Neural cell (in vitro differentiated cells): ENCODE results near the gene GVQW3. TPM values are rescaled to one million over a fixed set of nuclear protein-coding genes. Genes with fewer than 3 reads are reported as not detected.

Experiments used
- H2AFZ ChIP-seq: fragments of 200-600, 300-800 bp; sonication (generic), shearing (Covaris generic); 2 replicates; pipeline ENCODE4 v1.6.0; 2014; ENCODE audit warnings: low read depth, mild to moderate bottlenecking, antibody characterized with exemption, low read length, moderate library complexity
- H3F3A ChIP-seq: fragments of 200-600 bp; shearing (Covaris generic); 2 replicates; pipeline ENCODE4 v1.6.1; 2016; ENCODE audit warnings: mild to moderate bottlenecking, moderate library complexity, mixed read lengths, antibody characterized with exemption, low read length; ENCODE audit not compliant: insufficient read depth, poor library complexity, severe bottlenecking
- H3K27ac ChIP-seq: fragments of 200-600, 300-800 bp; sonication (generic), shearing (Covaris generic); 2 replicates; pipeline ENCODE4 v1.5.1; 2014; ENCODE audit warnings: mild to moderate bottlenecking, low read length, moderate library complexity
- H3K27me3 ChIP-seq: fragments of 300-800, 200-600 bp; sonication (generic), shearing (Covaris generic); 2 replicates; pipeline ENCODE4 v1.6.0; 2014; ENCODE audit warnings: mild to moderate bottlenecking, low read depth, low read length, moderate library complexity; ENCODE audit not compliant: insufficient read depth
- H3K36me3 ChIP-seq: fragments of 300-800, 200-600 bp; sonication (generic), shearing (Covaris generic); 2 replicates; pipeline ENCODE4 v1.5.1; 2014; ENCODE audit warnings: mild to moderate bottlenecking, antibody characterized with exemption, low read length, moderate library complexity; ENCODE audit not compliant: insufficient read depth
- H3K4me2 ChIP-seq: fragments of 300-800, 200-600 bp; sonication (generic), shearing (Covaris generic); 2 replicates; pipeline ENCODE4 v1.6.0; 2014; ENCODE audit warnings: mild to moderate bottlenecking, low read length
- H3K4me3 ChIP-seq: fragments of 300-800, 200-600 bp; sonication (generic), shearing (Covaris generic); 2 replicates; pipeline ENCODE4 v1.5.1; 2014; ENCODE audit warnings: mild to moderate bottlenecking, low read length, moderate library complexity
- H3K79me2 ChIP-seq: fragments of 200-600 bp; shearing (Covaris generic); replicated peaks from 2 replicates; pipeline ENCODE4 v1.6.0; 2014; ENCODE audit warnings: mild to moderate bottlenecking, low read length, moderate library complexity; ENCODE audit not compliant: insufficient read depth
- H3K9ac ChIP-seq: fragments of 300-800, 200-600 bp; sonication (generic), shearing (Covaris generic); 2 replicates; pipeline ENCODE4 v1.6.1; 2016; ENCODE audit warnings: mild to moderate bottlenecking, low read length, mixed read lengths
- H3K9me2 ChIP-seq: fragments of 200-600 bp; shearing (Covaris generic); 2 replicates; pipeline ENCODE4 v1.6.1; 2016; ENCODE audit warnings: mild to moderate bottlenecking, low read length, mixed read lengths; ENCODE audit not compliant: insufficient read depth
- H3K9me3 ChIP-seq: fragments of 200-600, 300-800 bp; sonication (generic), shearing (Covaris generic); 2 replicates; pipeline ENCODE4 v1.6.1; 2016; ENCODE audit warnings: mild to moderate bottlenecking, mixed run types, low read length, moderate library complexity, mixed read lengths
- H4K20me1 ChIP-seq: fragments of 200-600 bp; shearing (Covaris generic); 2 replicates; pipeline ENCODE4 v1.6.1; 2016; ENCODE audit warnings: mild to moderate bottlenecking, mixed run types; ENCODE audit not compliant: insufficient read depth
- EP300 ChIP-seq: fragments of 450-650 bp; conservative IDR thresholded peaks from 2 replicates; pipeline ENCODE4 v1.6.1; 2014; ENCODE audit warnings: antibody characterized with exemption, mild to moderate bottlenecking, moderate library complexity; ENCODE audit not compliant: poor library complexity, severe bottlenecking
- EZH2 ChIP-seq: fragments of 200-600, 300-800 bp; shearing (Covaris generic), sonication (generic); IDR thresholded peaks from 2 replicates; pipeline ENCODE4 v1.6.1; 2014; ENCODE audit warnings: antibody characterized with exemption, low read length, borderline replicate concordance, mild to moderate bottlenecking; ENCODE audit not compliant: insufficient read depth, poor library complexity, severe bottlenecking
- MXI1 ChIP-seq: fragments of 450-650 bp; conservative IDR thresholded peaks from 2 replicates; pipeline ENCODE4 v1.6.1; 2014; ENCODE audit warnings: antibody characterized with exemption, mild to moderate bottlenecking; ENCODE audit not compliant: poor library complexity, severe bottlenecking
- POLR2AphosphoS5 ChIP-seq: IDR thresholded peaks from 2 replicates; pipeline ENCODE4 v1.6.1; 2012
- RAD21 ChIP-seq: fragments of 450-650 bp; conservative IDR thresholded peaks from 2 replicates; pipeline ENCODE4 v1.6.1; 2014; ENCODE audit warnings: antibody characterized with exemption, mild to moderate bottlenecking, moderate library complexity
- SMC3 ChIP-seq: fragments of 450-650 bp; conservative IDR thresholded peaks from 2 replicates; pipeline ENCODE4 v1.6.1; 2014; ENCODE audit warnings: antibody characterized with exemption, mild to moderate bottlenecking, moderate library complexity; ENCODE audit not compliant: poor library complexity
- TAF1 ChIP-seq: IDR thresholded peaks from 2 replicates; pipeline ENCODE4 v1.6.1; 2012; ENCODE audit warnings: low read depth
- polyA plus RNA-seq: library from polyadenylated mRNA; depleted of rRNA; stranded (reverse); fragments of >200 nt; gene quantifications from 2 replicates; pipeline ENCODE4 v1.2.3, GENCODE V29; 2014
- TF ChIP-seq, protein P1 (sequence below): IDR thresholded peaks from 2 replicates; pipeline ENCODE4 v1.6.1; 2012; ENCODE audit warnings: borderline replicate concordance
- TF ChIP-seq, protein P2 (sequence below): fragments of 450-650 bp; IDR thresholded peaks from 2 replicates; pipeline ENCODE4 v1.5.1; 2014; ENCODE audit warnings: antibody characterized with exemption, mild to moderate bottlenecking, moderate library complexity; ENCODE audit not compliant: poor library complexity, severe bottlenecking

Gene GVQW3
- polyA plus RNA-seq, 1 donor from 2014 or later, result 17.2 TPM

DNA sequence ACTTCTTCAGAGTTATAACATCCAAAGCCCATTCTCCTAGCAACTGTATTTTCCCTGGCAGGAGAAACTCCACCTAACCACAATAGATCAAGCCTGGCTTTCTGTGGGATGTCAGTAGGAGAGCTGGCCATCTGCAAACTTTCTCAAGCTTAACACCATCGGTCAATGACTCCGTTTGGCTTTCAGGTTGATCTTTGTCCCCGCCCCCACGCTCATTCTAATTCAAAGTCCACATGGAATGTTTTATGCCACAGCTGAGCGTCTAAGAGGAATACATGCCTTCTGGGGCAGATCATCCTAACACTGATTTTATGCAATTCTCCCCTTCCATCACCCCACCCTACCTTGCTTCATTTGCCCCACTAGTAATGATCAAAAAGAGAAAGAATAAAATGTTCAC, 4.8 kb downstream of the GVQW3 start (continued):
- TF ChIP-seq, protein P1, sequence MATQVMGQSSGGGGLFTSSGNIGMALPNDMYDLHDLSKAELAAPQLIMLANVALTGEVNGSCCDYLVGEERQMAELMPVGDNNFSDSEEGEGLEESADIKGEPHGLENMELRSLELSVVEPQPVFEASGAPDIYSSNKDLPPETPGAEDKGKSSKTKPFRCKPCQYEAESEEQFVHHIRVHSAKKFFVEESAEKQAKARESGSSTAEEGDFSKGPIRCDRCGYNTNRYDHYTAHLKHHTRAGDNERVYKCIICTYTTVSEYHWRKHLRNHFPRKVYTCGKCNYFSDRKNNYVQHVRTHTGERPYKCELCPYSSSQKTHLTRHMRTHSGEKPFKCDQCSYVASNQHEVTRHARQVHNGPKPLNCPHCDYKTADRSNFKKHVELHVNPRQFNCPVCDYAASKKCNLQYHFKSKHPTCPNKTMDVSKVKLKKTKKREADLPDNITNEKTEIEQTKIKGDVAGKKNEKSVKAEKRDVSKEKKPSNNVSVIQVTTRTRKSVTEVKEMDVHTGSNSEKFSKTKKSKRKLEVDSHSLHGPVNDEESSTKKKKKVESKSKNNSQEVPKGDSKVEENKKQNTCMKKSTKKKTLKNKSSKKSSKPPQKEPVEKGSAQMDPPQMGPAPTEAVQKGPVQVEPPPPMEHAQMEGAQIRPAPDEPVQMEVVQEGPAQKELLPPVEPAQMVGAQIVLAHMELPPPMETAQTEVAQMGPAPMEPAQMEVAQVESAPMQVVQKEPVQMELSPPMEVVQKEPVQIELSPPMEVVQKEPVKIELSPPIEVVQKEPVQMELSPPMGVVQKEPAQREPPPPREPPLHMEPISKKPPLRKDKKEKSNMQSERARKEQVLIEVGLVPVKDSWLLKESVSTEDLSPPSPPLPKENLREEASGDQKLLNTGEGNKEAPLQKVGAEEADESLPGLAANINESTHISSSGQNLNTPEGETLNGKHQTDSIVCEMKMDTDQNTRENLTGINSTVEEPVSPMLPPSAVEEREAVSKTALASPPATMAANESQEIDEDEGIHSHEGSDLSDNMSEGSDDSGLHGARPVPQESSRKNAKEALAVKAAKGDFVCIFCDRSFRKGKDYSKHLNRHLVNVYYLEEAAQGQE, result no peak
- TF ChIP-seq POLR2AphosphoS5, result no peak
- no peak for TF ChIP-seq TAF1

DNA sequence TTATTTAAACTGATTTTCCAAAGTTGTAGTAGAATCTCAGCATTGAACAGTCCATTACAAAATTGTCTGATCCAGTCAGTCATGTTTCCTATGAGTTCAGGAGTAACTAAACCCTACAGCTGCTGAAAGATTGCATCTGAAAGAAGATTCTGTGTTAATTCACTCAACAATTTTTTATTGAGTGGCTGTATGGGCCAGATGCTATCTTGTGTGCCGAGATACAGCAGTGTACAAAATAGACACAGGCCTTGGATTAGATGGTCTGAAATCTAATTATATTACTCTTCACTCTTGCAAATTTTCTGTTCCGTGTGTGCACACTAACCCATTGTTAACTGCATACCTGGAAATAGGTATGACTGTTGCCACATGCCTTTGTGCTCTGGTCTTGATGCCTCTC, 7.3 kb downstream of the GVQW3 start:
- Histone ChIP-seq H3K9ac (no peak overlapping the region), H2AFZ (no peak overlapping the region)

More for the DNA sequence above, 7.3 kb downstream of the GVQW3 start:
- Histone ChIP-seq H3K36me3 (no peaks in the 10 kb centered on the region), H3K9me2 (no peaks in the 10 kb centered on the region), H3K79me2 (no peaks in the 10 kb centered on the region), H4K20me1 (no peaks in the 10 kb centered on the region), H3K27ac (peak overlapping the region; percentile 77), H3K4me2 (no peak overlapping the region), H3K4me3 (peak overlapping the region; percentile 3), H3K9me3 (no peaks in the 10 kb centered on the region), H3F3A (no peaks in the 10 kb centered on the region), H3K27me3 (no peaks in the 10 kb centered on the region)
- TF ChIP-seq TAF1, result no peak
- no peak for TF ChIP-seq EP300
- TF ChIP-seq POLR2AphosphoS5, result no peak
- TF ChIP-seq, protein P1, result no peak
- TF ChIP-seq EZH2, result no peak
- no peak for TF ChIP-seq SMC3
- no peak for TF ChIP-seq RAD21
- TF ChIP-seq, protein P2, sequence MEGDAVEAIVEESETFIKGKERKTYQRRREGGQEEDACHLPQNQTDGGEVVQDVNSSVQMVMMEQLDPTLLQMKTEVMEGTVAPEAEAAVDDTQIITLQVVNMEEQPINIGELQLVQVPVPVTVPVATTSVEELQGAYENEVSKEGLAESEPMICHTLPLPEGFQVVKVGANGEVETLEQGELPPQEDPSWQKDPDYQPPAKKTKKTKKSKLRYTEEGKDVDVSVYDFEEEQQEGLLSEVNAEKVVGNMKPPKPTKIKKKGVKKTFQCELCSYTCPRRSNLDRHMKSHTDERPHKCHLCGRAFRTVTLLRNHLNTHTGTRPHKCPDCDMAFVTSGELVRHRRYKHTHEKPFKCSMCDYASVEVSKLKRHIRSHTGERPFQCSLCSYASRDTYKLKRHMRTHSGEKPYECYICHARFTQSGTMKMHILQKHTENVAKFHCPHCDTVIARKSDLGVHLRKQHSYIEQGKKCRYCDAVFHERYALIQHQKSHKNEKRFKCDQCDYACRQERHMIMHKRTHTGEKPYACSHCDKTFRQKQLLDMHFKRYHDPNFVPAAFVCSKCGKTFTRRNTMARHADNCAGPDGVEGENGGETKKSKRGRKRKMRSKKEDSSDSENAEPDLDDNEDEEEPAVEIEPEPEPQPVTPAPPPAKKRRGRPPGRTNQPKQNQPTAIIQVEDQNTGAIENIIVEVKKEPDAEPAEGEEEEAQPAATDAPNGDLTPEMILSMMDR, result no peak
- TF ChIP-seq MXI1, result no peak
